Vagina (tissue), 2 donors: ENCODE results near the gene NCR3LG1. TPM values are rescaled to one million over a fixed set of nuclear protein-coding genes. Genes with fewer than 3 reads are reported as not detected.
A peak's percentile ranks its signal among the peaks of the same experiment; 100 is the strongest.

Source experiments
- DNase-seq, 2 donors: peaks; one replicate each; pipeline ENCODE4 v3.0.0-alpha.2; 2017; ENCODE audit errors: extremely low spot score in 2 of 2
- H3K27ac ChIP-seq: fragments of 200-600 bp; sonication (generic); one replicate; pipeline ENCODE4 v1.5.1; 2019
- H3K27me3 ChIP-seq: fragments of 200-600 bp; sonication (generic); one replicate; pipeline ENCODE4 v1.5.1; 2019
- H3K36me3 ChIP-seq, 2 donors: fragments of 200-600 bp; sonication (generic); one replicate each; pipeline ENCODE4 v1.5.1; 2017 to 2019
- H3K4me1 ChIP-seq: fragments of 200-600 bp; sonication (generic); one replicate; pipeline ENCODE4 v1.5.1; 2019
- H3K4me3 ChIP-seq, 2 donors: fragments of 200-600 bp; sonication (generic); 1 replicate in 1 of 2; 2 replicates in 1 of 2; pipeline ENCODE4 v1.5.1; 2016 to 2019
- H3K9me3 ChIP-seq: fragments of 200-600 bp; sonication (generic); one replicate; pipeline ENCODE4 v1.5.1; 2019
- CTCF ChIP-seq, 3 experiments: fragments of 450-650 bp in 2 of 3; fragments of 200-600 bp in 1 of 3; sonication (generic) in 1 of 3; IDR thresholded peaks; one replicate each; pipeline ENCODE4 v1.5.1; 2017 to 2019; ENCODE audit warnings: antibody characterized with exemption in 3 of 3, mild to moderate bottlenecking in 2 of 3, moderate library complexity in 2 of 3
- POLR2A ChIP-seq, 2 donors: fragments of 450-650 bp; IDR thresholded peaks; one replicate each; pipeline ENCODE4 v1.6.1; 2017; ENCODE audit warnings: antibody characterized with exemption in 2 of 2, mild to moderate bottlenecking in 2 of 2, moderate library complexity in 2 of 2
- POLR2AphosphoS5 ChIP-seq, 2 donors: sonication (generic); formaldehyde crosslinking; IDR thresholded peaks; one replicate each; pipeline ENCODE4 v1.9.0; 2017; ENCODE audit warnings: antibody characterized with exemption in 2 of 2, mild to moderate bottlenecking in 2 of 2, low read depth in 1 of 2; ENCODE audit not compliant: insufficient read depth in 1 of 2
- intact Hi-C: fragments of 100-400 bp; cut with DNase I; formaldehyde crosslinking; loops from one replicate; pipeline ENCODE4 v1.15.1; 2023
- total RNA-seq: library from RNA; depleted of rRNA; stranded (reverse); fragments of >200 nt; gene quantifications from one replicate; pipeline ENCODE4 v1.2.3, GENCODE V29; 2016

NCR3LG1 gene
- total RNA-seq, 1 donor from 2014 or later: 2.2 TPM

GRCh38 chr11:17381156-17381555, 29.6 kb downstream of the NCR3LG1 start:
- intact Hi-C loops: no loop called here
- Histone ChIP-seq H3K27me3 (no peaks in the 10 kb centered on the region), H3K4me3 (no peak overlapping the region), H3K4me1 (no peaks in the 10 kb centered on the region), H3K27ac (no peak overlapping the region), H3K36me3 (no peaks in the 10 kb centered on the region), H3K9me3 (no peaks in the 10 kb centered on the region)
- no peak for DNase-seq
- no peak for TF ChIP-seq POLR2A (IDR thresholded peaks at IDR 0.05)
- no peak for TF ChIP-seq CTCF (IDR thresholded peaks at IDR 0.05)
- no peak for TF ChIP-seq POLR2AphosphoS5 (IDR thresholded peaks at IDR 0.05; ENCODE audit: insufficient read depth in 1 of 2, low read depth in 1 of 2)

DNA sequence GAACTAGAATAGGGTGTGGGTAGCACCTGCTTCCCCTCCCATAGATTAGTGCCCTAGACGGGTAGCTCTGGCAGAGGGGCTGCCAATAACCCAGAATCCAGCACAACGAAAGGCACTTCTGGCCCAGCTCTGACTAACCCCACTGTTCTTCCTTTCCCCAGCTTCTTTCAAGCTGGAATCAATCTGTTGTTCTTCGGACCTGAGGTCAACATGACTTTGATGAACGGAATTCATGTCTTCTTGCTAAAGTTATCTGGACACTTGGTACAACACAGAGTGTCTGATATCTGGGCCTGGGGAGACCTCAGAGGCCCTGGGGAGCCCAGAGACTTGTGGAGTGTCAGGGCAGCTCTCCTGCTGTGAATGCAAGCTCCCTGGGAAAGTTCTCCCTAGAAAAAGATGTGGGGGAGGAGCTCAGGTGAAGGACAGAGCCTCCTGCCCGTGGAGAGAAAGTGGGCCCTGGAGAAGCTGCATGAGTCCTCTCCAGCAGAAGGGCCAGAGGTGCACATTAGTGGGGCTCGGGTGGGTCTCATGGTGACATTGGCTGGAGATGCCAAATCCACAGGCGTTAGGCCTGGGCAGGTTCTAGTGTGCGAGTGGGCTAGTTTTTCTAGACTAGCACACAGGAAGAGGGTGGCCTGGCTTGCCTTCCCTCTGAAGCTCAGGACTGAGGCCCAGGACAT, 30.6 kb downstream of the NCR3LG1 start:
- TF ChIP-seq CTCF (IDR thresholded peaks at IDR 0.05) (no peak), POLR2AphosphoS5 (IDR thresholded peaks at IDR 0.05; ENCODE audit: insufficient read depth in 1 of 2, low read depth in 1 of 2) (no peak), POLR2A (IDR thresholded peaks at IDR 0.05) (no peak)
- Histone ChIP-seq H3K4me1 (no peaks in the 10 kb centered on the region), H3K9me3 (no peaks in the 10 kb centered on the region), H3K27me3 (no peaks in the 10 kb centered on the region), H3K27ac (no peak overlapping the region), H3K4me3 (no peak overlapping the region), H3K36me3 (no peaks in the 10 kb centered on the region)
- intact Hi-C loops: no loop called here
- DNase-seq: no peak

- peaks cover 1% of the 10 kb centered on the region for H3K4me1 ChIP-seq
- H3K9me3 ChIP-seq: no peaks in the 10 kb centered on the region
- intact Hi-C loops: no loop called here
- no peaks in the 10 kb centered on the region for H3K36me3 ChIP-seq
- no peak overlapping the region for H3K4me3 ChIP-seq
- H3K27ac ChIP-seq: no peak overlapping the region
- no peak for DNase-seq
- TF ChIP-seq CTCF (IDR thresholded peaks at IDR 0.05) (no peak), POLR2AphosphoS5 (IDR thresholded peaks at IDR 0.05; ENCODE audit: insufficient read depth in 1 of 2, low read depth in 1 of 2) (no peak), POLR2A (IDR thresholded peaks at IDR 0.05) (no peak)
- no peaks in the 10 kb centered on the region for H3K27me3 ChIP-seq
Observed at GRCh38 chr11:17383461-17383860, 31.9 kb downstream of the NCR3LG1 start.

DNA sequence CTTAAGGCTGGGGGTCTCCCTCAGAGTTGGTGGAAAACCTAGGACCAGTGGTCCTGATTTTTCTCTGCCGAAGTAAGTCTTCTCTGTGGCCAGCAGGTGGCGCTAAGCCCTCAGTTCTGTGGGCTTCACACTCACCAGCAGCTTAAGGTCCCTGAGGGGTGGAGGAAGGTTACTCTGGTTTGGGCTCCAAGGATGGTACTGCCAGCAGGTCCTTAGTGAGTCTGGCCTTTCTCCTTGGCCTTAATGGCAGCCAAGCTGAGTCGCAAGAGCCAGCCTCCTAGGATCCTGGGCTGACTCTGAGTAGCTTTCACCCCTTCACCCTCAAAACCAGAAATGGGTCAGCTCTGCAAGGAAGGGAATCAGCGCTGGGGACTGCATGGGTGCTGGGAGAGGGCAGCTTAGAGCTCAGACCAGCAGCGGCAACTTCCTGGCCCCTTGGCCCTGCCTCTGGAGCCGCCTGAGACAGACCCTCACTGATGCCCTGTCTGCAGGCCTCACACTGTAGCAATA, 32.5 kb downstream of the NCR3LG1 start:
- no peak for TF ChIP-seq POLR2AphosphoS5 (IDR thresholded peaks at IDR 0.05; ENCODE audit: insufficient read depth in 1 of 2, low read depth in 1 of 2)
- no peak for TF ChIP-seq POLR2A (IDR thresholded peaks at IDR 0.05)
- peak; percentile 77 to 92 (median 87) for TF ChIP-seq CTCF (IDR thresholded peaks at IDR 0.05)
- no peaks in the 10 kb centered on the region for H3K36me3 ChIP-seq
- no peaks in the 10 kb centered on the region for H3K27me3 ChIP-seq
- intact Hi-C loops: loop anchor here (2.0 kb wide), 1 partner anchor 121 kb away; no protein-coding TSS in a partner anchor
- peaks cover 5% of the 10 kb centered on the region for H3K4me1 ChIP-seq
- no peaks in the 10 kb centered on the region for H3K9me3 ChIP-seq
- H3K27ac ChIP-seq: no peak overlapping the region
- no peak overlapping the region for H3K4me3 ChIP-seq
- no peak for DNase-seq

- no peaks in the 10 kb centered on the region for H3K36me3 ChIP-seq
- DNase-seq: no peak
- H3K4me1 ChIP-seq: peaks cover 5% of the 10 kb centered on the region
- H3K9me3 ChIP-seq: no peaks in the 10 kb centered on the region
- intact Hi-C loops: loop anchor here (2.0 kb wide), 1 partner anchor 119 kb away; no protein-coding TSS in a partner anchor
- TF ChIP-seq POLR2AphosphoS5 (IDR thresholded peaks at IDR 0.05; ENCODE audit: insufficient read depth in 1 of 2, low read depth in 1 of 2): no peak
- no peak for TF ChIP-seq CTCF (IDR thresholded peaks at IDR 0.05)
- TF ChIP-seq POLR2A (IDR thresholded peaks at IDR 0.05): no peak
- no peak overlapping the region for H3K27ac ChIP-seq
- H3K27me3 ChIP-seq: no peaks in the 10 kb centered on the region
- H3K4me3 ChIP-seq: no peak overlapping the region
Observed at GRCh38 chr11:17385492-17385891, 33.9 kb downstream of the NCR3LG1 start.
